CMK (cell line): Measurements from ENCODE around the gene UCK1.

Source experiments
- DNase-seq: peaks from one replicate; pipeline ENCODE4 v3.0.0-alpha.2; 2010; ENCODE audit warnings: low read depth

The UCK1 gene

DNA sequence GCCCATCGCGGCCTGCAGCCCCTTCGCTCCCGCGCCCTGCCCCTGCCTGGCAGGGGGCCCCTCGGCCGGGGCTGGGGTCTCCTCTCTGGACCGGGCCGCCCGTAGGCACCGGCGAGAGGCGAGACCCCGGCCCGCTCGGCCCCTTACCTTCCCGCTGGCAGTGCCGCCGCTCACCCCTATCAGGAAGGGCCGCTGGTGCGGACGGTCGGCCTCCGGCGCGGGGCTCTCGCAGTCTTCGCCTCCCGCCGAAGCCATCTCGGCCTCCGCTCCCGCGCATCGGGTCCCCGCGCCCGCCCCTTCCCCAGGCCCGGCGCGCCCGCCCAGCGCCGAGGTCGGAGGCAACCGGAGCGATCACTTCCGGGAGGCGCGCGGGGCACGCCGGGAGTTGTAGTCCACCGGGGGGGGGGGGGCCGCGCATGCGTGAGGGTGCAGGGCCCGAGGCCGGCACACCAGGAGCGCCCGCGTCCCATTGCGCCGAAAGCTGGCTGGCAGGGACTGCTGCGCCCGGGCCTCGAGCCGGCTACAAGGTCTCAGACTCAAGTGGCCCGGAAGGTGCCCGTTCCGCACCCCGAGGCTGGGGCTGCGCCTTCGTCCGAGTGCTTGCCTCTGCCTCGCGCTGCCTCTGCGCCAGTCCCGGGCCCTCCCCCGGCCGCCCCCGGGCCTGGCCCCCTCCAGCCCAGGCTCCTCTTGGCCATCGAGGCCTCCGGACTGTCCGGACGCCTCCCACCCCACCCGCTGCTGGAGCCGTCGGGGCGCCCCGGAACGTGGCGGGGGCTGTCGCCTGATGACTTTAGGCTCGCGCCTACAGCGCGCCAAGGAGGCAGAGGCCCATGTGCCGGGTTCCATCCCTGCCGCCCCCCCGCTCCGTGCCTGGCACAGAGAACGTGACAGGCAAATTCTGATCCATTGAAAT is at the start of gene UCK1:
TSS of gene UCK1 (minus strand) at position 344 of the 913 bp plus-strand sequence. CDS start at position 255, 89 bp downstream.
- DNase-seq = peak; percentile 46

DNA sequence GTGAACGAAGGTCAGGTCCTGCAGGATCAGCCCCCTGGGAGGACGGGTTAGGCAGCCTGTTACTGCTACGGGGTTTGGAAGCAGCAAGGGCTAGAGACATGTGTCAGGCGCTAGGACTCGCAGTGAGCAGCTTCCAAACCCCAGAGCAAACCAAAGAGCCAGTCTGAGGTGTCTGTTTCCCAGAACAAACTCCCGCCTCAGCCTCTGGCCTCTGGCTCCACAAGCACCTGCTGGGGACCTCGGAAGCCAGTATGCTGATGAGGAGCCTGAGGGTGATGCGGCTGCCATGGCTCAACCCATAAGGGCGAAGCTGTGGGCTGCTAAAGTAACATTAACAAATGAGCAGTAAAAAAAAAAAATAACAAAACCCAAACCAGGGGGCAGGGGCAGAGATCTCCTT is 49.3 kb upstream of the UCK1 start:
- no peak for DNase-seq

DNA sequence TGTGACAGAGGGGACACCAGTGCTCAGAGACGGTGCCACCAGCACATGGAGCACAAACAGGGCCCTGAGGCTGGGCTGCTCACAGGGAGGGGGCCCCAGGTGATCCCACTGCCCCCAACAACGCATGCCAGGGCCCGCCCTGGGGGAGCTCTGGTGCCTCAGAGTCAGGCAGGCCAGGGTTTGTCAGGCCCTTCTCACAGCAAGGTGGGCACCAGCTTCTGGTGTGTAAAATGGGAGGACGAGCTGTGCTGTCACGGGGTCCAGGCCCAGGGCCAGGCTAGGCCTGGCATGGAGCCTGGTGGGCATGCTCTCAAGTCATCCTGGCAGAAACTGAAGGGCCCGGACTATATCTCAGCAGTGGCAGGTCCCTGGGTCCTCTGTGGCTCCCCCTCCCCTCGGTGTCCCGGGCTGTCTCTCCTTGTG is 48.7 kb upstream of the UCK1 start:
- DNase-seq = no peak

DNA sequence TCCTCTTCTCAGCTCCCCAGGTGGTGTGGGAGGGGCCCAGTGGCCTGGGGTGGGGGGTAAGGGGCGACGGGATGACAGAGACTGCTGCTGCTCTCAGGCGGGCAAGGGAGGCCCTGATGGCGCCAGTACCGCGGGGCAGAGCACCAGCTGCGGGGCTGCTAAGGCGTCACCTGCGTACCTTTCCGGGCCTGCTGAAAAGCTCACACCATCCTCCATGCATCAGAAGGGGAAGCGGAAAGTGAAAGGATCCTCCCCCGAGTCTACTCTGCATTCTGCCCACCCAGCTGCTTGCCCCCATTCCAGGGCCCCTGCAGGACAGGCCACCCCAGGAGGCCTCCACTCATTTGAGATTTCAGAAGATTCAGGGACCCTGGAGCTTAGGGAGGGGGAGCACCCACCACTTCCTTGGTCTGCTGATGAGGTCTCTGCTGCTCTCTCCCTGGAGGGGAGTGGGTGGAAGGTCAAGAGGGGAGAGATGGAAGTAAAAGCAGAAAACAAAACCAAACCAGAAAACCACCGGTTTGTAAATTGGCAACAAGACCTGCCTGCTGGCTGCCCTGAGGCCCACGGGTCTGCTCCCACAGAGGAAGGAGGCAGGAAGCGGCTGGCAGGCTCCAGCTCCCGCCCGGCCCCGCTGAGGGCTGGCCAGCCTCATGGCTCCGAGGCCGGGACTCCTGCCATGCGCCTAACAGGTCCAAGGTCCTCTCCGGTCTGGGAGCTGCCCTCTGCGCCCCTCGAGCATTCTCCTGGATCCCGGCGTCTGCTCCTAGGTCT is 47.9 kb upstream of the UCK1 start:
- no peak for DNase-seq

DNA sequence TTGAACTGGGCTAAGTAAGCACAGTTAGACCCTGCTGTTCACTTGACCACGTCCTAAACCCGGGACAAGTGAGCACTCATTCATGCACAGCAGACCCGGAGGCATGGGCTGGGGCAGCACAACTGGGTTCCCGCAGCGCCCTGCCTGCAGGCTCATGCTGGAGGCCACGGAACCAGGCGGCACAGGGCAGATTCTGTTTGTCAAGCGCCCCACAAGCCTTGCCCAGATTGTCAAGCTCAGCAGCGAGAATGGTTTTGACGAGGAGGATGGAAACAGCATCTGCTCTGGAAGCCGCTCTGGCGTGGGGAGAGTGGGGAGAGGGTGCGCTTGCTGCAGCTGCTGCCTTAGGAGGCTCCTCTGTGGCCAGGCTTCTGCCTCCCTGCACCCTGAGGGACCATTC is 47.0 kb upstream of the UCK1 start:
- DNase-seq = no peak

DNA sequence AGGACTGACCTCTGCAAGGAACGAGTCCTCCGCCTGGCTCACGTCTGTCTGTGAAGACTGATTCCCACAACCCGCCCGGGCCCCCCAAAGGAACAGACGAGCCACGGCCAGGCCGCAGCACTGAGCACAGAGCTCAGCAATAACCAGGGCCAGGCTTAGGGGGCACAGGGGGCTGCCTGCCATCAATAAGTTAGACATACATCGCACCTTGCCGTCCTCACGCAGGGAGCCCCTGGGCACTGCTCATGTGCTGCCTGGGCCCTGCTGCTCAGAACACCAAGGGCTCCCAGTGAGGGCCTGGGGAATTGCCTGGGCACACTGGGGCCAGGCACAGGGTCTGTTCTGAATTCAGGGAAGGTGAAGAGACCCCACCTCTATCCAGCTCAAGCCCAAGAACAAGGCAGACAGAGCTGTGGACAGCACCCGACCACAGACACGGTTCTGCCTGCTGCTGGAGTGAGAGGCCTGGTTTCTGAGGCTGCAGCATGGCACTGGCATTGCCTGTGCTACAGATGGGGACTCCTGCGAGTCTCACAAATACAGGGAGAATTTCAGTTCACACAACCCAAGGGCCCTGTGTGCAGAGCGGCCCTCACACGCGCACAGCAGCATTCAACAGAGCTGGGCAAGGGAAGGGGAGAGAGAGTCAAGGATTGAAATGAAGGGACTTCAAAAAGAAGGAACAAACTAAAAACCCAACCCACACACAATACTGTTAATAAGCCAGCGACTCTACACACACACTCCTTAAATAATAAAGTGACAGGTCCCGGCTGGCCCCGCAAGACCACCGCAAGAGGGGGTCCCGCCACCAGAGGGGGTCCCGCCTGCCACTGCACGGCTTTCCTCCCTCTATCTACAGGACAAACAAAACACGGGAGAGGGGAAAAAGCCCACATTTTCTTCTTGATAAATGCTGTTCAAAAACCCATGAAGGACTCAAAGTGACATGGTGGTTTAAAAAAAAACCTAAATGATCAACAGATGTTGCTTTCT is 46.2 kb upstream of the UCK1 start:
- no peak for DNase-seq

DNA sequence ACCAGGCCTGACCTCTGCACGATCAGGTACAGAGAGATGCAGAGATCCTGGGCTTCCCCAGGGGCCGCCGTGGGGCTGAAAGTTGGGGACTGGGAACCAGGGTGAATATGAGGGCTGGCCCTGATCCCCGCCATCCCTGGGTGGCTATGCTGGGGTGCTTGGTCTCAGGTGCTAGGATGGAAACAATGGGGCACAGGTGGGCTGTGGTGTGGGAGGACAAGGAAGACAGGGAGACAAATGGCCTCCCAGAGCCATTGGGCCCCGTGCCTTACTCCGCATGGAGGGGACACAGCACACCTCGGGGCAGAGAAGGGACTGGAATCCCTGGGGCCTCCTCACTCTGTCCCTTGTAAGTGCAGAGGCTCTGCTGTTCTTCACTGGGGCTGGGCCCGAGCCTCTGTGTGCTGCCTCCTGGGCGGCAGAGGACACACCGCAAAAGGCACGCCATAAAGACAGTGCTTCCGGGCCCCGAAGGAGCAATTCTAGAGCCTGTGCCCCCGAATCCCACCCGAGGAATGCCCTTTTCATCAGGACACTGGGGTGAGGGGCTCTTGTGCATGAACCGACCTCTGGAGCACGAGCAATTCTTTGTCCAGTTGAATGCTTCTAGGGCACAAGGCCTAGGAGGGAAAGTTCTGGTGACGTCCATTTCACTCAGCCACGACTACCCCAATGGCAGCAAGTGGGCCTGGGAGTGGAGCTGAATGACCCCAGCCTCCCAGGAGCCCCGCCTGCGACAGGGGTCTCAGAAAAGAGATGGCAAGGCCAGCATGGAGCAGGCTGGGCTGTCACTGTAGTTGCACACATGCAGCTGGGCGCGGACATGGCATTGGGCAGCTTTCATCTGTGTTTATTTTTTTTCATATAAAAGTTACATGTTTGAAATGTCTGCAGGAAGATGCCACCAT is 45.1 kb upstream of the UCK1 start:
- DNase-seq = no peak

DNA sequence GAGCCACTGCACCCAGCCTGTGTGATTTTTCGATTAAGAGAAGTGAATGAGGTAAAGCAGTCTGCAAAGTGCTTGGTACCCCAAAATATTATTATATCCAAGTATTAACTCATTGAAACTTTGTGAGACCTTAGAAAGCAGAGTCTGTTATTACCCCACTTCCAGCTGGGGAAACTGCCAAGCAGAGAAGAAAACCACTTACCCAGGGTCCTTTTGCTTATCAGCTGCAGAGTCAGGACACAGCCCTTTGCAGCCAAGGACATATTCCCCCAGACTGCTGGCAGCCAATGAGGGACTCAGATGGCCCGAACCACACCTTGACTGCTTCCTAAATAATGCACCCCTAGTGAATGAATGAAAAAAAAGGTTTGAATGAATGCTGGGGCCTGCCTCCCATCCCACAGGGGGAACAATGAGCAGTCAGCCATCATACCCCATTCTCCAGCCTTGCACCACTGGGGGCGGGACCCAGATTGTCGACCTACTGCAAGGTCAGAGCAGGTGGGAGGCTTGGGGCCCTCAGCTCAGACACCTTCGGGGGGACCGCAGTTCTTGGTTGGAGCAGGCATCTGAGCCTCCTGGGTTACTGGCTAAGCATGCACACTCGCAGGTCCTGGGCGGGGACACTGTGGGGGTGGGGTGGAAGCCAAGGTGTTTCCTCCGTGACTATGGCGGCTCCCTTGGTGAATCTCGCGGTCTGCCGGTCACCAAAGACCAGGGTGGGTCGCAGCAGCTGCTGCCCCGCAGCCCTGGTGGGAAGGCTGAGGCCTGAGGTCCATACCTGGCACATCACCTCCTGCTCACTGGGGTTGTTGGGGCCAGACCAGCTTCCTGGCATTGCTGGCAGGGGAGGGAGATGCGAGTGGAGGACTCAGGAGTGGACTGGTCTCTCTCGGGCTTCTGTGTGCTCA is 43.9 kb upstream of the UCK1 start:
- DNase-seq = no peak

DNA sequence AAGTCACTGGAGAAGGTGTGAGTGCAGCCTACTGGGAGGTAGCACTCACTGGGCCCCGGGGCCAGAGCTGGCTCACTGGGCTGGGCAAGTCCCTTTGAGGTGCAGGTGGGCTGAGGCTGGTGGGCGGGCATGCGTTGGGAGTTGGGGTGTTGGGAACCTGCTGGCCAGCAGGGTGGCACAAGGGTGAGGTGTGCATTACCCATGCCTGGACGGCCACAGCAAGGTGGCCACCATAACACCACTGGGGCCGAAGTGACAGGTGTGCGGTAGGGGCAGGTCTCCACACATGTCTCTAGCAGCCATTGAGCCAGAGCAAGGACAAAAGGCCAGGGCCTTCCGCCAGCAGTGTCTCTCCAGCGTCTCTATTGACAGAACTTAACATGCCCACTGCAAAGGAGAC is 36.8 kb upstream of the UCK1 start:
- DNase-seq = no peak

DNA sequence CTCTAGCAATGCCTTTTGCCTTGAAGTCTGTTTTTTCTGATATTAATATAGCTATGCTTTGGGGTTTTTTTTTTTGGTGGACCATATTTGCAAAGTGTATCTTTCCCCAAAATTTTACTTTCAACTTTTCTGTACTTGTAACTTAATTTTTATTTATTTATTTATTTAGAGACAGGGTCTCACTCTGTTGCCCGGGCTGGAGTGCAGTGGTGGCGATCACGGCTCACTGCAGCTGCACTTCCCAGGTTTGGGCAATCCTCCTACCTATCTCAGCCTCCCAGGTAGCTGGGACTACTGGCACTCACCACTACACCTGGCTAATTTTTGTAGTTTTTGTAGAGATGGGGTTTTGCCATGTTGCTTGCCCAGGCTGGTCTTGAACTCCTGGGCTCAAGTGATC is 35.1 kb upstream of the UCK1 start:
- no peak for DNase-seq

DNA sequence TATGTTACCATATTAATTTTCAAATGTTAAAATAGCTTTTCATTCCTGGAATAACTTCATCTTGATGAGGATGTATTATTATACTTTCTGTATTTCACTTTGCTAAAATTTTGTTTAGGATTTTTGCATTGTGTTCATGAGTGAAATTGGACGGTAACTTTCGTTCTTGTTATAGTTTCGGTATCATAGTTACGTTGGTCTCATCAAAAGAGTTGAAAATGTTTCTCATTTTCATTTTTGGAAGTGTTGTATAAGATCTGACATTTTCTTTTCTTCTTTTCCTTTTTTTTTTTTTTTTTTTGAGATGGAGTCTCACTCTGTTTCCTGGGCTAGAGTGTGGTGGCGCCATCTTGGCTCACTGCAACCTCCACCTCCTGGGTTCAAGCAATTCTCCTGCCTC is 34.3 kb upstream of the UCK1 start:
- DNase-seq = no peak

DNA sequence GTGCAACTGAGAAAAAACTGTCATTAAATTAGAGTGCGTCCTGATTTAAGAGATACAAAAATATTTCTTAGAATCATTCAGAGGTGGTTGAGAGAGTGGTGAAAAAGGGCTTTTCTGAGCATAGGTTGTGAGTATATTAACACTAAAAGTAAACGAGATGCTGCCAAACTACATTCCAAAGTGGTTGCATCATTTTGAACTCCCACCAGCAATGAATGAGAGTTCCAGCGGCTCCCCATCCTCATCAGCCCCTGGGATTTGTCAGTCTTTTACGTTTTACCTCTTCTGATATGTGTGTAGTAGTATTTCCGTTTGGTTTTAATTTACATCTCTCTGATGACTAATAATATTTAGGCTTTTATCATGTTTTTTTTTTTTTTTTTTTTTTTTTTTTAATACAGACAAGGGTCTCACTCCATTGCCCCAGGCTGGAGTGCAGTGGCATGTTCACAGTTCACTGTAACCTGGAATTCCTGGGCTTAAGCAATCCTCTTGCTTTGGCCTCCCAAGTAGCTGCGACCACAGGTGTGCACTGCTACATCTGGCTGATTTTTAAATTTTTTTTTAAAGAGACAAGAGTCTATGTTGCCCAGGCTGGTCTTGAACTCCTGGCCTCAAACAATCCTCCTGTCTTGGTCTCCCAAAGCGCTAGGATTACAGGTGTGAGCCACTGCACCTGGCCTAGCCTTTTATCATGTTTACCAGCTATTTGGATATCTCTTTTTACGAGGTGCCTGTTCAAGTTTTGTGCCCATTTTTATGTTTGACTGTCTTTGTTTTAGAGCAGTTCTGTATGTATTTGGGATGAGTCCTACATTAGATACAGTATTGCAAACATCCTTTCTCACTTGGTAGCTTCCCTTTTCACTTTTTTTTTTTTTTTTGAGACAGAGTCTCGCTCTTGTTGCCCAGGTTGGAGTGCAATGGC is 31.2 kb upstream of the UCK1 start:
- DNase-seq = no peak

DNA sequence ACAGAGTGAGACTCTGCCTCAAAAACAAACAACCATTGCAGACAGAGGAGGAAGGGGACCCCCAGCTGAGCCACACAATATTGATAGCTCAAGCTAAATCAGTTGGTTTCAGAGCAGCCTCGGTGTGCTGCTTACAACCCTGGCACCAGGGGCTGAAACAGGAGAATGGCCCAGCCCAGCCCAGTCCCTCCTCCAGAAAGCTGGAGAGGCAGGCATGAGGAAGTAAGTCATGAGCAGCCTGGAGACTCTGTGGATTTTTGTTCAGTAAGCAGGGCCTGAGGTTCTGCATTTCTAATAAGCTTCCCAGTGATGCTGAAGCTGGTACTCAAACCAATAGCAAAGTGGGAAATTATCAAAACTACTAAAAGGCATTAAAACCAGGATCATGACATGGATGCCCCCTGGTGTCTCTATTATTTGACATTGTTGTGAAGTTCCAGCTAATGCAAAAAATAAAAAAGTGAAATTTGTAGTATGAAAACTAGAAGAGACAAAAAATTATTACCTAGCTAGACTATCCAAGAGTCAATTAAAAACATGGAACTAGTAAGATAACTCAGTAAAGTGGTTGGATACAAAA is 28.4 kb upstream of the UCK1 start:
- DNase-seq = no peak

DNA sequence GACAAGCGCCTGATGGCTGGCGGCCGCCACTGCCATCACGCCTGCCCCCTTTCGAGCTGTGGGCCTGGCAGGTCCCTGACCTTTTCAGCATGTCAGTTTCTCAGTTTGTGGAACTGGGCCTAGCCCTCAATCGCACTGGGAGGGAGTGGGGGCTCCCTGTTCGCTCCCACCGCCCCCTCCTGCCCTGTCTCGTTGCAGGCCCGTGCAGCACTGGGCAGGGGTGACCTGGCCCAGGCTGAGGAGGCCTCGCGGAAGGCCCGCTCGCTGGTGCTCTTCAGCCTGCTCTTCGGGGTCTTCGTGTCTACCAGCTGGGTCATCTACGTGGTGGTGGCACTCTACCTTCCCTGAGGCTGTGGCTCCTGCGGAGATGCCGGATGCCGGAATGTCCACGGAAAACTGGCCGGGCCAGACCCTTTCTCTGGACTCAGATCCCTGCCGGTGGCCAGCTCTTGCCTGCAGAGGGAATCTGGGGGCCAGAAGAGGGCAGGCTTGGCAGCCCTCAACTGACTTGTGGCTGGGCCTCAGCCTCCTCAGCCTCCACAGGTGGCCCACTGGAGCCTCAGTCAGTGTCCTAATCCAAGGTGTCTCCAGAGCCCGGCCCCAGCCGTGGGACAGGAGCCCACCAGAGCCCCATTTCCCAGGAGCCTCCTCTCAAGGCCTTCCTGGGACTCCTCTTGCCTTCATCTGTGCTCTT is 26.9 kb upstream of the UCK1 start:
- DNase-seq = no peak

DNA sequence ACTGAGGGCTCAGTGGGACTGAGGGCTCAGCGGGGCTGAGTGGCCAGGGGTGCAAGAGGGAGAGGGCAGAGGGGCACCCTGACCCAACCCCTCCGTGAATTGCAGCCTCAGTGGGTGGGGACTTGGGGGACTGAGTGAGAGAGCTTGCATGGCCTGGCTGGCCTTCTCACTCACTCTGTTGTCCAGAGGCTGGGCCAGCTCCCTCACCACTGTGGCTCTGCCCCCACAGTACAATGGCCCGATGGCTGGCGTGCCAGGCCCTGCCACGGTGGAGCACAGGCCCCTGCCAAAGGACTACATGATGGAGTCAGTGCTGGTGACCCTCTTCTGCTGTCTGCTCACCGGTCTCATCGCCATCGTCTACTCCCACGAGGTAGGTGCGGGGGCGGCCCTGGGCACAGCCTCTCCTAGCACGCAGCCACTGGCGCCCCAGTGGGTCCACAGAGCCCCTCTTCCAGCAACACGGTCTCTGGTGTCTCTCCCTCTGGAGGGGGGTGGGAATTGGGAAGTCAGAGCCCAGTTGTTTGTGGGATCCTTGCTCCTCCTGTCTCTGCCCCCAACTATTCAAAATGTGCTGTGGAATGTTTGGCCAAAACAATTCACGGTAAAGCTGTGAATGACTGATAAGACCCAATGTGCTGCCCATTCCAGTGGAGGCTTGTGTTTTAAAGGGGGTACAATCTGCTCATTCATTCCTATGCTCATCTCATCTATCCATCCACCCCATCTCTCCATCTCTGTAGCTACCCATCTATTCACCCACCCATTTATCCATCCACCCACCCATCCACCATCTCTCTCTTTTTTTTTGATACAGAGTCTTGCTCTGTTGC is 25.0 kb upstream of the UCK1 start:
- DNase-seq = no peak

DNA sequence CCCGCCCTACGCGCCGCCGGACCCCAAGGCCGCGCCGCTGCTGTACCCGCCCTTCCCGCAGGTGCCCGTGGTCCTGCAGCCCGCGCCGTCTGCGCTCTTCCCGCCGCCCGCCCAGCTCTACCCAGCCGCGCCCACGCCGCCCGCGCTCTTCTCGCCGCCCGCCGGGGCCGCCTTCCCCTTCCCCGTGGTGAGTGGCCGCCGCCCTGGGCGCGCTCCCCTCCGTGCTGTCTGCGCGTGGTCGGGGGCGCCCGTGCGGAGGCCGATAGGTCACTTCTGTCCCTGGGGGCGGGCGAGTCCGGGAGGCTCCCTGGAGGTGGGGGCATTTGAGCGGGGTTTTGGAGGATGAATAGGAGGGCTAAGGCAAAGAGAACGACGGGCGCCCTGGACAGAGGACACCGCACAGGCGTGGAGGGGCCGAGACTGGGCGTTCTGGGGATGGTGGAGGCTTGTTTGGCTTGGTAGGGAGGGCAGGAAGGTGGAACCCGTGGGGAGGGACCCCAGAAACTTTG is 23.8 kb upstream of the UCK1 start:
- no peak for DNase-seq
